Glutamatergic neuron (in vitro differentiated cells): ENCODE results near the gene THSD7B. TPM values are rescaled to one million over a fixed set of nuclear protein-coding genes. Genes with fewer than 3 reads are reported as not detected.

Experiments
- DNase-seq: peaks from one replicate; pipeline ENCODE4 v3.0.0; 2022
- H3K27ac Mint-ChIP-seq: one replicate; pipeline ENCODE4 v1.8.0; 2020; ENCODE audit warnings: mild to moderate bottlenecking, mixed read lengths, inconsistent platforms; ENCODE audit not compliant: unreplicated experiment
- H3K27me3 Mint-ChIP-seq: one replicate; pipeline ENCODE4 v1.8.0; 2020; ENCODE audit warnings: mild to moderate bottlenecking, moderate library complexity, mixed read lengths, inconsistent platforms; ENCODE audit not compliant: unreplicated experiment
- H3K36me3 Mint-ChIP-seq: one replicate; pipeline ENCODE4 v1.8.0; 2020; ENCODE audit warnings: mild to moderate bottlenecking, mixed read lengths, inconsistent platforms; ENCODE audit not compliant: unreplicated experiment
- H3K4me1 Mint-ChIP-seq: one replicate; pipeline ENCODE4 v1.8.0; 2020; ENCODE audit warnings: mild to moderate bottlenecking, low read depth, mixed read lengths, inconsistent platforms; ENCODE audit not compliant: unreplicated experiment
- H3K4me3 Mint-ChIP-seq: one replicate; pipeline ENCODE4 v1.8.0; 2020; ENCODE audit warnings: mild to moderate bottlenecking, mixed read lengths, inconsistent platforms; ENCODE audit not compliant: unreplicated experiment
- H3K9me3 Mint-ChIP-seq: one replicate; pipeline ENCODE4 v1.8.0; 2020; ENCODE audit warnings: mild to moderate bottlenecking, moderate library complexity, mixed read lengths, inconsistent platforms; ENCODE audit not compliant: unreplicated experiment
- total RNA-seq: library from RNA; stranded (reverse); fragmentation: NEBNext Ultra II Directional; extraction: Animal tissue kit (Norgen Biotek cat#: 25700); gene quantifications from one replicate; pipeline ENCODE4 v1.2.1, GENCODE V29; 2021; ENCODE audit not compliant: unreplicated experiment
- TF ChIP-seq, protein P1 (sequence below): fragments of 200-600 bp; sonication (generic); IDR thresholded peaks from one replicate; pipeline ENCODE4 v1.5.0; 2021; ENCODE audit not compliant: partially characterized antibody, unreplicated experiment

Gene THSD7B
- total RNA-seq, 1 donor from 2014 or later = 182 TPM

DNA sequence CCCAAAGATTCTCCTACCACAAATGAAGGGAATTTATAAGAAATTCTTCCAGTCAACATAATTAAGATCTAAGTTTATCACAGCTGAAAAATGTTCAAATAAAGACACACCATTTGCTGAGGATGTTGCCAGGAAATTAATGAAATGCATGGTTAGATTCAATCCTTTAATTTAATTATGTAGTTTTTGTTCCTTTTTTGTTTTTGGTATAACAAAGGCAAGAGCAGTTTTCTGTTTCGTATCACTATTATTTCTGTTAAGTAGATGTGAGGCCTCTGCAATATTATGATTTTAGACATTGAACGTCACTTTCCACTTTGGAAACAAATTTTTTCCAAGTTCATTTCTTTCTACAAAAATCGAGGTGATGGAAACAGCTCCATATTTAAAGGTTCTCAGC lies 440.0 kb downstream of the THSD7B start:
- H3K27me3 Mint-ChIP-seq = peaks cover 5% of the 10 kb centered on the region
- H3K36me3 Mint-ChIP-seq = no peaks in the 10 kb centered on the region
- H3K27ac Mint-ChIP-seq = no peak overlapping the region
- no peak overlapping the region for H3K4me3 Mint-ChIP-seq
- TF ChIP-seq, protein P1, sequence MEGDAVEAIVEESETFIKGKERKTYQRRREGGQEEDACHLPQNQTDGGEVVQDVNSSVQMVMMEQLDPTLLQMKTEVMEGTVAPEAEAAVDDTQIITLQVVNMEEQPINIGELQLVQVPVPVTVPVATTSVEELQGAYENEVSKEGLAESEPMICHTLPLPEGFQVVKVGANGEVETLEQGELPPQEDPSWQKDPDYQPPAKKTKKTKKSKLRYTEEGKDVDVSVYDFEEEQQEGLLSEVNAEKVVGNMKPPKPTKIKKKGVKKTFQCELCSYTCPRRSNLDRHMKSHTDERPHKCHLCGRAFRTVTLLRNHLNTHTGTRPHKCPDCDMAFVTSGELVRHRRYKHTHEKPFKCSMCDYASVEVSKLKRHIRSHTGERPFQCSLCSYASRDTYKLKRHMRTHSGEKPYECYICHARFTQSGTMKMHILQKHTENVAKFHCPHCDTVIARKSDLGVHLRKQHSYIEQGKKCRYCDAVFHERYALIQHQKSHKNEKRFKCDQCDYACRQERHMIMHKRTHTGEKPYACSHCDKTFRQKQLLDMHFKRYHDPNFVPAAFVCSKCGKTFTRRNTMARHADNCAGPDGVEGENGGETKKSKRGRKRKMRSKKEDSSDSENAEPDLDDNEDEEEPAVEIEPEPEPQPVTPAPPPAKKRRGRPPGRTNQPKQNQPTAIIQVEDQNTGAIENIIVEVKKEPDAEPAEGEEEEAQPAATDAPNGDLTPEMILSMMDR = no peak
- no peaks in the 10 kb centered on the region for H3K4me1 Mint-ChIP-seq
- H3K9me3 Mint-ChIP-seq = no peaks in the 10 kb centered on the region
- no peak for DNase-seq

DNA sequence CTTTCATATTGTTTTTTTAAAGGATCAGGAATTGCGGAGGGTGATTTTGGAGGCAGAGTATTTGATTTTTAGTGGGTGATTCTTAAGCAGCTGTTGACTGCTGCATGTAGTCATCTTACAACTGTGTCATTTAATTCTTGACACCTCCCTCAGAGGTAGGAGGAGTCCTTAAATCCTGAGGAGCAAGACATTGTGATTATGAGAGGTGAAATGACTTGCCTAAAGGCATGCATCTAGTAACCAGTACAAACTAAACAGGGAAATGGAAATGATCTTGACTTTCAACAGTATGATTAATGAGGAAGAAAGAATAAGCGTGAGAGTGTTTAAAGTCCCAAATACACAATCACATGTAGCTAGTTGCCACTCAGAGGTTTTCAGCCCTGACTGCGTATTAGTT lies 440.7 kb downstream of the THSD7B start:
- Mint-ChIP-seq H3K36me3 (no peaks in the 10 kb centered on the region), H3K4me3 (no peak overlapping the region), H3K27ac (no peak overlapping the region), H3K9me3 (no peaks in the 10 kb centered on the region), H3K4me1 (no peaks in the 10 kb centered on the region), H3K27me3 (peaks cover 5% of the 10 kb centered on the region)
- TF ChIP-seq, protein P1 = no peak
- DNase-seq = no peak

DNA sequence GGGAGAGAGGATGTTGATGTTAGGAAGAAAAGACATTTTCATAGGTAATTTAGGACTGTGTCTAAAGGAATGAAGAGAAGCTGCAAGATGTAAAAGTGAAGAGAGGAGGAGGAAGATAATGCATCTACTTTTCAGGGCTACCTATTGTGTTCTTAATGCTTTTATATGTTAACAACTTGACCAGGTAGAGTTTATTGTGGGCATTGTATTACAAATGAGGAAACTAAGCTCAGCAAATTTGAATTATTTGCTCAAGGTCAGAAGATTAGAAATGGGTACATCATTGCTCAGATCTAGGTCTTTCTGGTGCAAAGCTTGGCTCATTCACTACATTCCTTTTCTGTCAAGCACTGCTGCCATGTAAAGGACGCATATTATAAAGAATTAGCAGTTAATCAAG lies 441.7 kb downstream of the THSD7B start:
- peaks cover 5% of the 10 kb centered on the region for H3K27me3 Mint-ChIP-seq
- no peak overlapping the region for H3K4me3 Mint-ChIP-seq
- TF ChIP-seq, protein P1 = no peak
- H3K9me3 Mint-ChIP-seq = no peaks in the 10 kb centered on the region
- no peak overlapping the region for H3K27ac Mint-ChIP-seq
- H3K36me3 Mint-ChIP-seq = no peaks in the 10 kb centered on the region
- H3K4me1 Mint-ChIP-seq = no peaks in the 10 kb centered on the region
- no peak for DNase-seq

DNA sequence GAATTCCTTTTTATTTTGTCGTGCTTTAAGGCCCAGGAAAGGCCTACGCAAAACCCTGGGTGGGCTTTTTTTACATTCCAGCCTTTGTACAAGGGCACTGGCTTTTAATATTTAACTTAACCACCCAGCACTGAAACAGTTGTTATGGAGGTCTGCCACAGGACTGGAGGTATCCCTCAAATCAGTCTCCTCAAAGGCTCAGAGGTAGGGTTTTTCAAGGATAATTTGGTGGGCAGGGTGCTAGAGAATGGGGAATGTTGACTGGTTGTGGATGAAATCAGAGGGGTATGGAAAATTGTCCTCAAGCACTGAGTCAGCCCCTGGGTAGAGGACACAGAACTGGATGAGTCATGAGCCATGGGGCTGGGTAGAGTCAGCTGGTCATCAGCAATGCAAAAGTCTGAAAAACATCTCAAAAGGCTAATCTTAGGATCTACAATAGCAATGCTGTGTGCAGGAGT lies 443.1 kb downstream of the THSD7B start:
- no peaks in the 10 kb centered on the region for H3K4me1 Mint-ChIP-seq
- H3K4me3 Mint-ChIP-seq = no peak overlapping the region
- no peaks in the 10 kb centered on the region for H3K36me3 Mint-ChIP-seq
- H3K27ac Mint-ChIP-seq = no peak overlapping the region
- DNase-seq = no peak
- H3K9me3 Mint-ChIP-seq = no peaks in the 10 kb centered on the region
- peaks cover 5% of the 10 kb centered on the region for H3K27me3 Mint-ChIP-seq
- TF ChIP-seq, protein P1 = no peak

DNA sequence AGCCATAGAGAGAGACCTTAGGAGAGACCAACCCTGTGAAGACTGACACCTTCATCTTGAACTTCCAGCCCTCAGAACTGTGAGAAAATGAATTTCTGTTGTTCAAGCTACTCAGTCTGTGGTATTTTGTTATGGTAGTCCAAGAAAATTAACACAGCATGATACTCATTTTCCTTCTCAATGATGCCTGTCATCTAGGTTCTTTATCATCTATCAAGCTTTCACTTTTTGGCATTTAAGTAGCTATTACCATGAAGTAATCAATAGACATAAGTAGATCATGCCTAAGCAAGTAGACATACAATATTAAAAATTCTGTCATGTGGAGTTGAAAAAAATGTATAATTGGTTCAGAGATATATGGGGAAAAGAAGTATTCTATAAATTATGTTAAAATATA lies 444.7 kb downstream of the THSD7B start:
- H3K27ac Mint-ChIP-seq = no peak overlapping the region
- H3K4me1 Mint-ChIP-seq = no peaks in the 10 kb centered on the region
- no peak for DNase-seq
- H3K36me3 Mint-ChIP-seq = no peaks in the 10 kb centered on the region
- no peak overlapping the region for H3K4me3 Mint-ChIP-seq
- H3K27me3 Mint-ChIP-seq = peaks cover 5% of the 10 kb centered on the region
- TF ChIP-seq, protein P1 = no peak
- peaks cover 2% of the 10 kb centered on the region for H3K9me3 Mint-ChIP-seq
